ENCODE data around the gene BRPF1.

BRPF1 gene

DNA sequence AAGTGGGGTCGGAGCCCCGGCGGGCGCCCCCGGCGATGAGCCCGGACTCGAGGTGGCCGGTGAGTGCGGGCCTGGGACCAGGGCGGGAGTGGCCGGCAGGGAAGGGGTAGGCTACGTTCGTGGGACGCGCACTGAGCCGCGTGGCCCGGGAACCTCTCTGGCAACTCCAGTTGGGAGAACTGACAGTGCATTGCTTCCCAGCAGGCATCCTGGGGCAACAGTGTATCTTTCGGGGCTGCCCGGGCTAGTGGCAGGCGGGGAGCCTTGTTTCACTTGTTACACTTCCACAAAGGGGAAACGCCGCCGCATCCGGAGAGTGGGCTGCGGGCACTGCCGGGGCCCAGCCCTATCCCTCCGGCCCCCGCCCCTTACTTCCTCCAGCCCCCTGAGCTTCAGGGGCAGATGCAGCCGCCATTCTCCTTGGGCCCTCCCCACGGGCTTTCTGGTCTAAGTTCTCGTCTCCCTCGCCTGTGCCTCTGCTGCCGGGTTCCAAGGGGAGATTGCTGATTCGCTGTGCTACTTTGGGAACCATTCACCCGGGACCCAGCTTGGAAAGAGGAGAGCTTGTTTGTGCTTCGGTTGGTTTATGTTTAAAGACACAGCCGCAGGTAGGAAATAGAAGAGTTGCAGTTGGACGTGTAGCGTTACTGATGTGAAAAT is 675 bp downstream of the BRPF1 start:
- DNase-seq (ENCODE audit: low read depth): no peak

- no peak for DNase-seq (ENCODE audit: low read depth)
Observed at GRCh38 chr3:9732740-9733115, 1.2 kb downstream of the BRPF1 start.

- DNase-seq (ENCODE audit: low read depth): no peak
Observed at GRCh38 chr3:9736831-9737230, 5.3 kb downstream of the BRPF1 start.

DNA sequence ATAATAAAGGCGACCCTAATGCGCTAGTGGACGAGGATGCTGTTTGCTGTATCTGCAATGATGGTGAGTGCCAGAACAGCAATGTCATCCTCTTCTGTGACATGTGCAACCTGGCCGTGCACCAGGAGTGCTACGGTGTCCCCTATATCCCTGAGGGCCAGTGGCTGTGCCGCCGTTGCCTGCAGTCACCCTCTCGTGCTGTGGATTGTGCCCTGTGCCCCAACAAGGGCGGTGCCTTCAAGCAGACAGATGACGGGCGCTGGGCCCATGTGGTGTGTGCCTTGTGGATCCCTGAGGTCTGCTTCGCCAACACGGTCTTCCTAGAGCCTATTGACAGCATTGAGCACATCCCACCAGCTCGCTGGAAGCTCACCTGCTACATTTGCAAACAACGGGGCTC is 7.6 kb downstream of the BRPF1 start:
- DNase-seq (ENCODE audit: low read depth): no peak

DNA sequence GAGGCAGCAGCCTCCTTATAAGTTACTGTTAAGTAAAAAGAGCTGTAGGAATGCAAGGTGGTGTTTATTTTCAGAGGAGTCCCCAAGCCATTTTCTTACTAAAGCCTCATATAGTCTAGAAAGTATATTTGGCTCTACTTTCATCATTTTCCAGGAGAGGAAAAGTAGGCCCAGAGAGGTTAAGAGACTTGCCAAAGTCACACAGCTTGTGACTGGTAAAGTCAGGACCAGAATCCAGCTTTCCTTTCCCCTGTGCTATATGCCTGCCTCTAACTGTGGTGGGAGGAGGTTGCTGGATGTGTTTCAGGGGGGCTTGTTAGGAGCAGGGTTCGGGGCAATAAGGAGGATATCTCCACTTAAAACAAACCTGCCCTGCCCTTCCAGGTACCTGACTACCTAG is 11.0 kb downstream of the BRPF1 start:
- DNase-seq (ENCODE audit: low read depth): no peak

DNA sequence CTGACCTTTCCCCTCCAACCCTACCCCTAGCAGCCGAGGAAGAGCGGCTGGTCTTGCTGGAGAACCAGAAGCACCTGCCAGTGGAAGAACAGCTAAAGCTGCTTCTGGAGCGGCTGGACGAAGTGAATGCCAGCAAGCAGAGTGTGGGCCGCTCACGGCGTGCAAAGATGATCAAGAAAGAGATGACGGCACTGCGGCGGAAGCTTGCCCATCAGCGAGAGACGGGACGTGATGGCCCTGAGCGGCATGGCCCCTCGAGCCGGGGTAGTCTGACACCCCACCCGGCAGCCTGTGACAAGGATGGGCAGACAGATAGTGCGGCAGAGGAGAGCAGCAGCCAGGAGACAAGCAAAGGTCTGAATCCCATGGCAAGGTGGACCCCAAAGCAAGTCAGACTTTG is 12.0 kb downstream of the BRPF1 start:
- DNase-seq (ENCODE audit: low read depth): no peak

- DNase-seq (ENCODE audit: low read depth): no peak
Observed at GRCh38 chr3:9744162-9744561, 12.6 kb downstream of the BRPF1 start.

DNA sequence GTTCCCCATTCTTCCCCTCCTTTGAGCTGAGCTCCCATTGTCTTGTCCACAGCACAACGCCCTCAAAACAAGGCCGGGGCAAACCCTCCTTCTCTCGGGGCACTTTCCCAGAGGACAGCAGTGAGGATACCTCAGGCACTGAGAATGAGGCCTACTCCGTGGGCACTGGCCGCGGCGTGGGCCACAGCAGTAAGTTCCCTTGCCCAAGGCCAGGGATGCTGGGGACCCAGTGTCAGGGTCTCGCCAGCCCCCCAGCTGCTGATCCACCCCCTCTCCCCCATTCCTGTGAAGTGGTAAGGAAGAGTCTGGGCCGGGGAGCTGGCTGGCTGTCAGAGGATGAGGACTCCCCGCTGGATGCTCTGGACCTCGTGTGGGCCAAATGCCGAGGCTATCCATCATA is 14.0 kb downstream of the BRPF1 start:
- DNase-seq (ENCODE audit: low read depth): no peak

DNA sequence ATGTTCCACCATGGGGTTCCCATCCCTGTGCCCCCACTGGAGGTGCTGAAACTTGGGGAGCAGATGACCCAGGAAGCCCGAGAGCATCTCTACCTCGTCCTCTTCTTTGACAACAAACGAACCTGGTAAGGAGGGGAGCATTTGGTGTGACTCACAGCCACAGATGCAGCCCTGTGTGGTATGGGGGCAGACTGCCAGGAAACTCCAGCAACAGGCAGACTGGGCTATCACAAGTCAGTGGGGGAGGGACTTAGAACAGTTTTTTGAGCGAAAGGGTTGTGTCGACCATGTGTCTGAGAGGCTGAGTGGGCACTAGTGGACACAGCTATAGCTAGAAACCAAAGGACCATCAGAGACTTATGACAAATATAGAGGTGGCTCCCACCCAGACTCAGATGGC is 14.8 kb downstream of the BRPF1 start:
- no peak for DNase-seq (ENCODE audit: low read depth)

DNA sequence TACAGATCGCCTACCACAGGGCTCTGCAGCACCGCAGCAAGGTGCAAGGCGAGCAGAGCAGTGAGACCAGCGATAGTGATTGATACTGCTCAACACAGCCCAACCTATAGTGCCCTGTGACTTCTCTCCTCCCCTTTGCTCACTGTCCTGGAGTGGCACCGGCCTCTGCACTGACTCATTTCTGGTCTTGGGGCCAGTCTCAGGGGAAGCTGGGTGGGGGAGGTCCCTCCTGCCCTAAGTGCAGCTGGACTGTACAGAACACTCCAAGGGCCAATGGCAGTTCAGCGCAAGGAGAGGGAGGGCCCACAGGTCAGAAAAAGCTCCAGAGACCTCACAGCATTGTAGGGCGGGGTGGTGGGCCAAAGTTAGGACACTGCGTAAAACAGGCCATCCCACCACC is 15.7 kb downstream of the BRPF1 start:
- DNase-seq (ENCODE audit: low read depth): no peak

- no peak for DNase-seq (ENCODE audit: low read depth)
Observed at GRCh38 chr3:9748031-9748430, 16.5 kb downstream of the BRPF1 start.

- no peak for DNase-seq (ENCODE audit: low read depth)
Observed at GRCh38 chr3:9749296-9749644, 17.7 kb downstream of the BRPF1 start.

GRCh38 chr3:9749645-9750555 is 18.4 kb downstream of the BRPF1 start, which contains the start of gene OGG1:
OGG1 (plus strand) TSS chr3:9749952; CDS start chr3:9750287, 335 bp downstream.
- peak; percentile 96 for DNase-seq (ENCODE audit: low read depth)

DNA sequence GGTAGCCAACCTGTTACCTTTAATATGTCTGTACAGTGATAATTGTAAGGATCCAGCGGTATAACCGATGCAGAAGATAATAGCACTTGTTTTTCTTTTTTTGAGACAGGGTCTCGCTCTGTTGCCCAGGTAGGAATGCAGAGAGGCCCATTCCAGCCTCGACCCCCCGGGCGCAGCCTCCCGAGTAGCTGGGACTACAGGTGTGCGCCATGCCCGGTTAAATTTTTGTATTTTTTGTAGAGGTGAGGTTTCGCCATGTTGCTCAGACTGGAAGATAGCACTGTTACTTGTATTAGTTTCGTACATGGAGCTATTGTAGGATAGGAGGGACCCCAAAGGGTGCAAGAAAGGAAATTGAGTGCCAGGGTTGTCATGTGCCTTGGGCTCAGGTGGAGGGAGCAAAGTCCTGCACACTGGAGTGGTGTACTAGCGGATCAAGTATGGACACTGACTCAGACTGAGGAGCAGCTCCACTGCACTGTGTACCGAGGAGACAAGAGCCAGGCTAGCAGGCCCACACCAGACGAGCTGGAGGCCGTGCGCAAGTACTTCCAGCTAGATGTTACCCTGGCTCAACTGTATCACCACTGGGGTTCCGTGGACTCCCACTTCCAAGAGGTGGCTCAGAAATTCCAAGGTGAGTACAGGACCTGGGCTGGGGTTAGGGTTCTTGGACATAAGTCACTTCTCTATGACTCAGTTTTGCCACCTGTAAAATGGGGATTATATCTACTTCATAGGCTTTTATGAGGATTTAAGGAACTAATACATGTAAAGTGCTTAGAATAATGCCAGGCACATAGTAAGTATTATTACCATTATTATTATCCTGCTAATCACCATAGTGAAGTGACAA is 19.2 kb downstream of the BRPF1 start:
- DNase-seq (ENCODE audit: low read depth): no peak

DNA sequence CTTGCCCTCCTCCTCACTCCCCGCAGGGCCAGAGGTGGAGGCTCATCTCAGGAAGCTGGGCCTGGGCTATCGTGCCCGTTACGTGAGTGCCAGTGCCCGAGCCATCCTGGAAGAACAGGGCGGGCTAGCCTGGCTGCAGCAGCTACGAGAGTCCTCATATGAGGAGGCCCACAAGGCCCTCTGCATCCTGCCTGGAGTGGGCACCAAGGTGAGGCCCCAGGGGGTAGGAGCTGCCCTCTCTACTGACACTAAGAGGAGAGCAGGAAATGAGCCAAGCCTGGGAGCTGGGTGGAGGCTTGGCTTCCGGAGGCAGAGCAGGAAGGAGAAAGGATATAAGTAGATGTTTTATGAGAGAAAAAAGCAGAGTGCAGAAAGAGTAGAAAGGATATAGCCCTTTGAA is 23.1 kb downstream of the BRPF1 start:
- no peak for DNase-seq (ENCODE audit: low read depth)

DNA sequence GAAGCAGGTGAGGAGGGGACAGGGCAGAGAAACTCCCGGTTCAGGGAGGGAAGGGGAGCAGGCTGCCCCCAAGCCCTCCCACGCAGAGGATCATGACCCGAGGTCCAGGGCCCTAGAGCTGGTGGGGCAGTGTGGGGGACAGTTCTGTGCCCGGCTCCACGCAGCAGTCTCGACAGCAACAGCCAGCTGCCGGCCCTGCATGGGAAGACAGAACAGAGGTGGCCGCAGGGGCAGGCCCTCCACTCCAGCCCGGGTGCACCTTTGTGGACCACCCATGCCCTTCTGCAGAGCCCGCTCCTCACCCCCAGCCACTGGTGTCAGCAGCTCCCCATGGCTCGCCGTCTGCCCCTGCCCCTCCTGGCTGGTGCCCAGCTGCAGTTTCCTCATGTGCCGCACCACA is 25.9 kb downstream of the BRPF1 start:
- no peak for DNase-seq (ENCODE audit: low read depth)

DNA sequence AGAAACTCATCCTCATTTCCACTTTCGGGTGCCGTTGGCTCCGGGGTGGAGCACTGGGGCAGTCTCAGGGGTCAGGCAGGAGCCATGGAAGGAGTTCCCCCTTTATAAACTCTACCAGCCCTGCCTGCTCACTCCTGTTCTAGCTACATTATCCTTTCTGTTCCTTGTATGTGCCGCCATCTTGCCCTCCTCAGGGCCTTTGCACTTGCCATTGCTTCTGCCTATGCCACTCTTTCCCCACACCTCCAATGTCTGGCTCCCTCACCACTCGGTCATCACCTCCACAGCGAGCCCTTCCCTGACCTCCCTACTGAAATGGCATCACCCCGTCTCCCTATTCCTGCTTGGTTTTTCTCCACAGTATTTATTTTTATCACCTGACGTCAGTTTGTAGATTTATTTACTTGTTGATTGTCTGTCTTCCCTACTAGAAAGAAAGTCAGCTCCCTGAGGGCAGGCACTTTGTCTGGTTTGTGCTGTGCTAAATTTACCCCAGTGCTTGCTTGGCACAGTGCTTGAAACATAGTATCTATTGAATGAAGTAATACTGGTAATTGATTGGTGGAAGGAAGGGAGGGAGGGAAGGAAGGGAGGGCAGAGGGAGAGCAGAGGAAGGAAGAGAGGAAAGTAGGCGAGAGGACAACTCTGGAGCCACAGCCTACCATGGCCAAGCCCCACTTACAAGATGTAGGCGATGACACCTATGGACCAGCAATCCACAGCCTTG is 29.4 kb downstream of the BRPF1 start:
- no peak for DNase-seq (ENCODE audit: low read depth)

DNA sequence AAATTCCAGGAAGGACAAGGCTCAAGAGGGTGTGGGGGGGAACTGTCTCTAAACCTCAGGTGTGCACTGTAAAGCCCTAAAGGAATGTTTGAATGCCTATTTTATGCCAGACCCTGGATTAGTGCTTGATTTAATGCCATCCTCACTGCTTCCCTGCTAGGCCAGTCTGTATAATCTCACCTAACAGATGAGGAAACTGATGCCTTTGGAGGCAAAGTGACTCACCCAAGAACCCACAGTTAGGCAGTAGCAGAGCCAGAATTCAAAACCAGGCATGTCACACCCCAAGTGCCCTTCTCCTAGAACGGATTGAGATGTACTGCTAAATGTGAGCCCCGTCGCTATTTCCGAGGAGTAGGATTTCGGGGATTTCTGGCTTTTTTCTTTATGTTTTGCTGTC is 30.4 kb downstream of the BRPF1 start:
- no peak for DNase-seq (ENCODE audit: low read depth)

- no peak for DNase-seq (ENCODE audit: low read depth)
Observed at GRCh38 chr3:9762871-9763270, 31.3 kb downstream of the BRPF1 start.

GRCh38 chr3:9765865-9766264 is 34.3 kb downstream of the BRPF1 start:
- no peak for DNase-seq (ENCODE audit: low read depth)

DNA sequence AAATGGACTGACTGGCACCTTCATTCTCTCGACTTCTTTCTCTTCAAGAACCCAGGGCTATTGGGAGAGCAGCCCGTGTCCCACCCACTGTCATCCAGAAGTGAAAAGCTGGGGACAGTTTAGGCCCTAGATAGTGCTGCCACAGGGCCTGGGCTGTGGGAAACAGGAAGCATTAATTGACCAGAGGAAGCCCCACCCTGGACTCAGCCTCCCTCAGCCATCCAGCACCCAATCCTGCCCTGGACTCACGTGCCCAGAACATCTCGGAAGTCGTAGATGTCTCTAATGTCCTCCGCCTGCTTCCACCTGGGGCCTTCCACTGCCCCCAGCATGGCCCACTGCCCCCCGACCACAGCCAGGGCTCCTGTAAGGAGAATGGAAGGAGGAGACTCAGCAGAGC is 35.9 kb downstream of the BRPF1 start:
- no peak for DNase-seq (ENCODE audit: low read depth)

DNA sequence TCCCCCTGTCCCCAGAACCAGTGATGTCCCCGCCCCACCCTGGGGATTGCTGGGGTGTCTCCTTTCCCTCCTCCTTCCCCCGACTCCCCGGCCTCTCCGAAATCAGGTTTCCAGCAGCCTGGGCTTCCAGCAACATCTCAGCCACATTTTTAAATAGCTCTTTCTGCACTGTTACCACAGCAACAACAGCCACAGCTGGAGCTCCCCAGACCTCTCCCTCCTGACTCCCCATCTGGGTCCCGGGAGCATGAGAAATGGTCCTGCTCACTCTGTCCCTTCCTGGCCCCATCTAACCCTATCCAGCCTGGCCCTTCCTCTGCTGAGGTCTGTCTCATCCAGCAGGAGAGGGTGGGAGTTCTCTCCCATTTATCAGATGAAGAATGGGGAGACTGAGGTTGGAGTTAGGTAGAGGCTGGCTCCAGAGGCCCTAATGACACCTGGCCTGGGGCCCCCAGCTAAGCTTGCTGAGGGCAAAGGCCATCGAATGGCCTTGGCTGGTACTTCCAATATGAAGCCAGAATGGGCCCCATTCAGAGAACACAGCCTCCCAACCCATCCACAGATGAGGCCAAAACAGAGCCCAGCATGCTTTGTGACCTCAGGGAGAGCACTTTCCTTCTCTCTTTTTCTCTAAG is 36.7 kb downstream of the BRPF1 start:
- no peak for DNase-seq (ENCODE audit: low read depth)

Measured in stimulated activated CD4-positive, alpha-beta T cell treated with anti-CD3 and anti-CD28 coated beads, Interleukin-2, amount 100 ng/mL, for 4 hours (primary cell).